Ovary (tissue), 3 donors: ENCODE measurements around the gene GNAT2.

ENCODE experiments used
- EP300 ChIP-seq: sonication (generic); formaldehyde crosslinking; IDR thresholded peaks from one replicate; pipeline ENCODE4 v1.6.1; 2017; ENCODE audit warnings: antibody characterized with exemption
- POLR2A ChIP-seq: fragments of 450-650 bp; IDR thresholded peaks from one replicate; pipeline ENCODE4 v1.6.1; 2017; ENCODE audit warnings: antibody characterized with exemption, mild to moderate bottlenecking, moderate library complexity
- TF ChIP-seq, protein P1 (sequence below), 3 donors: fragments of 450-650 bp in 2 of 3; fragments of 200-600 bp in 1 of 3; IDR thresholded peaks; one replicate each; pipeline versions ENCODE4 v1.5.1 to v1.8.0; 2016 to 2022; ENCODE audit warnings: antibody characterized with exemption in 3 of 3, mild to moderate bottlenecking in 1 of 3
- donor health status: DM: no; HTN: no; CAD: no.

DNA sequence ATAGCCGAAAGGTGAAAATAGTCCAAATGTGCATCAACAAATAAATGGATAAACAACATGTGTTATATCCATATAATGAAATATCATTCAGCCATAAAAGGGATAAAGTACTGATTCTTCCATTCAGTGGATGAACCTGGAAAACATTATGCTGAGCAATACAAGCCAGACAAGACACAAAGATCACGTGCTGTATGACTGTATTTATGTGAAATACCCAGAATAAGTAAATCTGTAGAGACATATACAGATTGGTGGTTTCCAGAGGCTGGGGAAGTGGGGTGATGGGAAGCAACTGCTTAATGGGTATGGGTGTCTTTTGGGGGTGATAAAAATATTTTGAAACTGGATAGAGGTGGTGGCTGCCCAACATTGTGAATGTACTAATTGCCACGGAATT is 23.2 kb upstream of the GNAT2 start:
- TF ChIP-seq, protein P1, sequence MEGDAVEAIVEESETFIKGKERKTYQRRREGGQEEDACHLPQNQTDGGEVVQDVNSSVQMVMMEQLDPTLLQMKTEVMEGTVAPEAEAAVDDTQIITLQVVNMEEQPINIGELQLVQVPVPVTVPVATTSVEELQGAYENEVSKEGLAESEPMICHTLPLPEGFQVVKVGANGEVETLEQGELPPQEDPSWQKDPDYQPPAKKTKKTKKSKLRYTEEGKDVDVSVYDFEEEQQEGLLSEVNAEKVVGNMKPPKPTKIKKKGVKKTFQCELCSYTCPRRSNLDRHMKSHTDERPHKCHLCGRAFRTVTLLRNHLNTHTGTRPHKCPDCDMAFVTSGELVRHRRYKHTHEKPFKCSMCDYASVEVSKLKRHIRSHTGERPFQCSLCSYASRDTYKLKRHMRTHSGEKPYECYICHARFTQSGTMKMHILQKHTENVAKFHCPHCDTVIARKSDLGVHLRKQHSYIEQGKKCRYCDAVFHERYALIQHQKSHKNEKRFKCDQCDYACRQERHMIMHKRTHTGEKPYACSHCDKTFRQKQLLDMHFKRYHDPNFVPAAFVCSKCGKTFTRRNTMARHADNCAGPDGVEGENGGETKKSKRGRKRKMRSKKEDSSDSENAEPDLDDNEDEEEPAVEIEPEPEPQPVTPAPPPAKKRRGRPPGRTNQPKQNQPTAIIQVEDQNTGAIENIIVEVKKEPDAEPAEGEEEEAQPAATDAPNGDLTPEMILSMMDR (IDR thresholded peaks at IDR 0.05) = no peak
- TF ChIP-seq POLR2A (no peak), EP300 (no peak)
